Left kidney (tissue), 2 donors: ENCODE data around the gene AKAP13. TPM values are rescaled to one million over a fixed set of nuclear protein-coding genes. Genes with fewer than 3 reads are reported as not detected.
"Not testable (repeated sequence)": the region's sequence is repeated elsewhere in the genome, so short reads cannot be mapped to it uniquely, and the experiment has no call there.

Experiments
- DNase-seq: peaks from one replicate; pipeline ENCODE4 v3.0.0-alpha.2; 2013
- polyA plus RNA-seq: library from polyadenylated mRNA; unstranded; fragments of 120-200 nt; gene quantifications from one replicate; pipeline ENCODE4 v1.2.1, GENCODE V29; 2013; ENCODE audit not compliant: insufficient read length

Gene AKAP13
- polyA plus RNA-seq, 1 donor, result 101 TPM

GRCh38 chr15:85347264-85348047 is 32.9 kb upstream of the AKAP13 start:
- DNase-seq, result not testable (repeated sequence)

GRCh38 chr15:85348048-85348766 is 32.2 kb upstream of the AKAP13 start:
- not testable (repeated sequence) for DNase-seq

GRCh38 chr15:85349062-85349461 is 31.3 kb upstream of the AKAP13 start:
- DNase-seq, result not testable (repeated sequence)

- DNase-seq, result no peak
These were observed 30.0 kb upstream of the AKAP13 start for GRCh38 chr15:85350395-85350794.

GRCh38 chr15:85351501-85351900 is 28.9 kb upstream of the AKAP13 start:
- DNase-seq, result not testable (repeated sequence)

- no peak for DNase-seq
These were observed 28.4 kb upstream of the AKAP13 start for GRCh38 chr15:85351965-85352364.

- no peak for DNase-seq
These were observed 26.9 kb upstream of the AKAP13 start for GRCh38 chr15:85353516-85353915.

- no peak for DNase-seq
These were observed 25.9 kb upstream of the AKAP13 start for GRCh38 chr15:85354461-85354860.

- DNase-seq, result no peak
These were observed 25.5 kb upstream of the AKAP13 start for GRCh38 chr15:85354948-85355347.

GRCh38 chr15:85356276-85356675 is 24.1 kb upstream of the AKAP13 start:
- no peak for DNase-seq

- no peak for DNase-seq
These were observed 19.1 kb upstream of the AKAP13 start for GRCh38 chr15:85361323-85361722.

GRCh38 chr15:85362436-85363081 is 17.8 kb upstream of the AKAP13 start:
- no peak for DNase-seq

GRCh38 chr15:85365980-85366379 is 14.4 kb upstream of the AKAP13 start:
- DNase-seq, result no peak

GRCh38 chr15:85367741-85368140 is 12.7 kb upstream of the AKAP13 start:
- no peak for DNase-seq

- DNase-seq, result no peak
These were observed 5.6 kb upstream of the AKAP13 start for GRCh38 chr15:85374831-85375230.

GRCh38 chr15:85377269-85377668 is 3.1 kb upstream of the AKAP13 start:
- DNase-seq, result no peak

GRCh38 chr15:85377986-85378385 is 2.4 kb upstream of the AKAP13 start:
- DNase-seq, result no peak

GRCh38 chr15:85379403-85380131 is 836 bp upstream of the AKAP13 start:
- no peak for DNase-seq

- DNase-seq, result no peak
These were observed 624 bp downstream of the AKAP13 start for GRCh38 chr15:85380812-85381642.

- no peak for DNase-seq
These were observed 1.7 kb downstream of the AKAP13 start for GRCh38 chr15:85381850-85382751.
